ENCODE measurements around the gene UBE2K.

GRCh38 chr4:39825090-39825489 is 127.2 kb downstream of the UBE2K start:
- no peak for TF ChIP-seq CTCF (IDR thresholded peaks at IDR 0.05)
- TF ChIP-seq POLR2A (IDR thresholded peaks at IDR 0.05): no peak
- TF ChIP-seq EP300 (IDR thresholded peaks at IDR 0.05): no peak

Data from stomach (tissue), 4 donors.